ENCODE measurements around the gene AQP12A. TPM values are rescaled to one million over a fixed set of nuclear protein-coding genes. Genes with fewer than 3 reads are reported as not detected.
"Not testable (repeated sequence)": the region's sequence is repeated elsewhere in the genome, so short reads cannot be mapped to it uniquely, and the experiment has no call there.

Gene AQP12A
- total and polyA plus RNA-seq, 2 donors (not counting 1 experiment from before 2014, with no cell fraction given), result not detected

- H3K36me3 ChIP-seq (replicated peaks in 1 of 2; ENCODE audit: control extremely low read depth in 1 of 2, control insufficient read depth in 1 of 2, extremely low read depth in 1 of 2, insufficient read depth in 2 of 2, low read length in 1 of 2); DNase-seq; H3K4me1 ChIP-seq (ENCODE audit: control insufficient read depth in 2 of 2, insufficient read depth in 2 of 2, low read length in 2 of 2); H3K27ac ChIP-seq (ENCODE audit: low read length in 2 of 2); H4K20me1 ChIP-seq (ENCODE audit: control insufficient read depth, insufficient read depth, low read length, poor library complexity, severe bottlenecking); H3K4me1 Mint-ChIP-seq; H3K9ac ChIP-seq (ENCODE audit: low read length); H3K9me3 ChIP-seq (ENCODE audit: control extremely low read depth in 1 of 3, control insufficient read depth in 2 of 3, insufficient read depth in 1 of 3, low read length in 2 of 3); H3K4me3 ChIP-seq (ENCODE audit: control extremely low read depth in 1 of 5, extremely low read depth in 1 of 5, insufficient read depth in 1 of 5, low read depth in 2 of 5, low read length in 4 of 5); H3K9me3 Mint-ChIP-seq (ENCODE audit: insufficient read depth); H3K79me2 ChIP-seq (ENCODE audit: control insufficient read depth, insufficient read depth, low read length); H3K27me3 ChIP-seq (replicated peaks in 1 of 4; ENCODE audit: control extremely low read depth in 1 of 4, control insufficient read depth in 3 of 4, insufficient read depth in 4 of 4, low read length in 3 of 4); H2AFZ ChIP-seq (ENCODE audit: insufficient read depth, low read depth, low read length, poor library complexity, severe bottlenecking); intact Hi-C loops (cut with micrococcal nuclease); POLR2A ChIA-PET; H3K4me2 ChIP-seq (replicated peaks; ENCODE audit: low read depth, low read length, poor library complexity, severe bottlenecking); H3K27ac Mint-ChIP-seq; ATAC-seq (ENCODE audit: low read depth); H3K4me3 Mint-ChIP-seq; H3K27me3 Mint-ChIP-seq; CTCF ChIA-PET: not testable (repeated sequence)
- no CpG with 5 or more reads among the region's 14 CpGs for WGBS (ENCODE audit: insufficient coverage)
These were observed 13.6 kb upstream of the AQP12A start for GRCh38 chr2:240678043-240678442.

GRCh38 chr2:240678909-240679308 is 12.8 kb upstream of the AQP12A start:
- CTCF ChIA-PET; H3K4me2 ChIP-seq (replicated peaks; ENCODE audit: low read depth, low read length, poor library complexity, severe bottlenecking); H3K4me3 ChIP-seq (ENCODE audit: control extremely low read depth in 1 of 5, extremely low read depth in 1 of 5, insufficient read depth in 1 of 5, low read depth in 2 of 5, low read length in 4 of 5); H3K36me3 ChIP-seq (replicated peaks in 1 of 2; ENCODE audit: control extremely low read depth in 1 of 2, control insufficient read depth in 1 of 2, extremely low read depth in 1 of 2, insufficient read depth in 2 of 2, low read length in 1 of 2); POLR2A ChIA-PET; H3K27me3 ChIP-seq (replicated peaks in 1 of 4; ENCODE audit: control extremely low read depth in 1 of 4, control insufficient read depth in 3 of 4, insufficient read depth in 4 of 4, low read length in 3 of 4); ATAC-seq (ENCODE audit: low read depth); H3K4me3 Mint-ChIP-seq; H3K9me3 ChIP-seq (ENCODE audit: control extremely low read depth in 1 of 3, control insufficient read depth in 2 of 3, insufficient read depth in 1 of 3, low read length in 2 of 3); H3K27ac Mint-ChIP-seq; H3K9me3 Mint-ChIP-seq (ENCODE audit: insufficient read depth); DNase-seq; H3K27ac ChIP-seq (ENCODE audit: low read length in 2 of 2); H3K79me2 ChIP-seq (ENCODE audit: control insufficient read depth, insufficient read depth, low read length); H3K27me3 Mint-ChIP-seq; H3K9ac ChIP-seq (ENCODE audit: low read length); intact Hi-C loops (cut with micrococcal nuclease); H2AFZ ChIP-seq (ENCODE audit: insufficient read depth, low read depth, low read length, poor library complexity, severe bottlenecking); H3K4me1 ChIP-seq (ENCODE audit: control insufficient read depth in 2 of 2, insufficient read depth in 2 of 2, low read length in 2 of 2); H4K20me1 ChIP-seq (ENCODE audit: control insufficient read depth, insufficient read depth, low read length, poor library complexity, severe bottlenecking); H3K4me1 Mint-ChIP-seq: not testable (repeated sequence)
- no CpG with 5 or more reads among the region's 19 CpGs for WGBS (ENCODE audit: insufficient coverage)

GRCh38 chr2:240680185-240680584 is 11.5 kb upstream of the AQP12A start:
- DNase-seq; intact Hi-C loops (cut with micrococcal nuclease); ATAC-seq (ENCODE audit: low read depth); H2AFZ ChIP-seq (ENCODE audit: insufficient read depth, low read depth, low read length, poor library complexity, severe bottlenecking); POLR2A ChIA-PET; H3K4me1 Mint-ChIP-seq; H3K79me2 ChIP-seq (ENCODE audit: control insufficient read depth, insufficient read depth, low read length); H3K36me3 ChIP-seq (replicated peaks in 1 of 2; ENCODE audit: control extremely low read depth in 1 of 2, control insufficient read depth in 1 of 2, extremely low read depth in 1 of 2, insufficient read depth in 2 of 2, low read length in 1 of 2); H3K4me1 ChIP-seq (ENCODE audit: control insufficient read depth in 2 of 2, insufficient read depth in 2 of 2, low read length in 2 of 2); H3K4me2 ChIP-seq (replicated peaks; ENCODE audit: low read depth, low read length, poor library complexity, severe bottlenecking); CTCF ChIA-PET; H3K27ac Mint-ChIP-seq; H3K27me3 ChIP-seq (replicated peaks in 1 of 4; ENCODE audit: control extremely low read depth in 1 of 4, control insufficient read depth in 3 of 4, insufficient read depth in 4 of 4, low read length in 3 of 4); H3K9me3 Mint-ChIP-seq (ENCODE audit: insufficient read depth); H3K27me3 Mint-ChIP-seq; H3K9me3 ChIP-seq (ENCODE audit: control extremely low read depth in 1 of 3, control insufficient read depth in 2 of 3, insufficient read depth in 1 of 3, low read length in 2 of 3); H3K27ac ChIP-seq (ENCODE audit: low read length in 2 of 2); H3K9ac ChIP-seq (ENCODE audit: low read length); H3K4me3 Mint-ChIP-seq; H3K4me3 ChIP-seq (ENCODE audit: control extremely low read depth in 1 of 5, extremely low read depth in 1 of 5, insufficient read depth in 1 of 5, low read depth in 2 of 5, low read length in 4 of 5); H4K20me1 ChIP-seq (ENCODE audit: control insufficient read depth, insufficient read depth, low read length, poor library complexity, severe bottlenecking): not testable (repeated sequence)
- no CpG with 5 or more reads among the region's 11 CpGs for WGBS (ENCODE audit: insufficient coverage)

- WGBS (ENCODE audit: insufficient coverage), result 92% methylated on average over 20 of the region's 37 CpGs
- H2AFZ ChIP-seq (ENCODE audit: insufficient read depth, low read depth, low read length, poor library complexity, severe bottlenecking); H3K9me3 Mint-ChIP-seq (ENCODE audit: insufficient read depth); H3K9me3 ChIP-seq (ENCODE audit: control extremely low read depth in 1 of 3, control insufficient read depth in 2 of 3, insufficient read depth in 1 of 3, low read length in 2 of 3); H3K36me3 ChIP-seq (replicated peaks in 1 of 2; ENCODE audit: control extremely low read depth in 1 of 2, control insufficient read depth in 1 of 2, extremely low read depth in 1 of 2, insufficient read depth in 2 of 2, low read length in 1 of 2); H3K27ac ChIP-seq (ENCODE audit: low read length in 2 of 2); DNase-seq; H3K9ac ChIP-seq (ENCODE audit: low read length); H3K27me3 Mint-ChIP-seq; H3K27ac Mint-ChIP-seq; H3K4me2 ChIP-seq (replicated peaks; ENCODE audit: low read depth, low read length, poor library complexity, severe bottlenecking); H3K4me3 ChIP-seq (ENCODE audit: control extremely low read depth in 1 of 5, extremely low read depth in 1 of 5, insufficient read depth in 1 of 5, low read depth in 2 of 5, low read length in 4 of 5); intact Hi-C loops (cut with micrococcal nuclease); H3K4me1 Mint-ChIP-seq; H3K4me3 Mint-ChIP-seq; H4K20me1 ChIP-seq (ENCODE audit: control insufficient read depth, insufficient read depth, low read length, poor library complexity, severe bottlenecking); POLR2A ChIA-PET; CTCF ChIA-PET; ATAC-seq (ENCODE audit: low read depth); H3K27me3 ChIP-seq (replicated peaks in 1 of 4; ENCODE audit: control extremely low read depth in 1 of 4, control insufficient read depth in 3 of 4, insufficient read depth in 4 of 4, low read length in 3 of 4); H3K79me2 ChIP-seq (ENCODE audit: control insufficient read depth, insufficient read depth, low read length); H3K4me1 ChIP-seq (ENCODE audit: control insufficient read depth in 2 of 2, insufficient read depth in 2 of 2, low read length in 2 of 2): not testable (repeated sequence)
These were observed 9.0 kb upstream of the AQP12A start, which contains the start of gene AQP12B for GRCh38 chr2:240682431-240683224. Gene AQP12B (minus strand): TSS chr2:240682885. CDS start chr2:240682837, 48 bp downstream.
